Retina (tissue), 1 donor: ENCODE data around the gene KCNAB1.
"Not testable (repeated sequence)": the region's sequence is repeated elsewhere in the genome, so short reads cannot be mapped to it uniquely, and the experiment has no call there.

Experiments used
- DNase-seq: peaks from one replicate; pipeline ENCODE4 v3.0.0-alpha.2; 2016

Gene KCNAB1

DNA sequence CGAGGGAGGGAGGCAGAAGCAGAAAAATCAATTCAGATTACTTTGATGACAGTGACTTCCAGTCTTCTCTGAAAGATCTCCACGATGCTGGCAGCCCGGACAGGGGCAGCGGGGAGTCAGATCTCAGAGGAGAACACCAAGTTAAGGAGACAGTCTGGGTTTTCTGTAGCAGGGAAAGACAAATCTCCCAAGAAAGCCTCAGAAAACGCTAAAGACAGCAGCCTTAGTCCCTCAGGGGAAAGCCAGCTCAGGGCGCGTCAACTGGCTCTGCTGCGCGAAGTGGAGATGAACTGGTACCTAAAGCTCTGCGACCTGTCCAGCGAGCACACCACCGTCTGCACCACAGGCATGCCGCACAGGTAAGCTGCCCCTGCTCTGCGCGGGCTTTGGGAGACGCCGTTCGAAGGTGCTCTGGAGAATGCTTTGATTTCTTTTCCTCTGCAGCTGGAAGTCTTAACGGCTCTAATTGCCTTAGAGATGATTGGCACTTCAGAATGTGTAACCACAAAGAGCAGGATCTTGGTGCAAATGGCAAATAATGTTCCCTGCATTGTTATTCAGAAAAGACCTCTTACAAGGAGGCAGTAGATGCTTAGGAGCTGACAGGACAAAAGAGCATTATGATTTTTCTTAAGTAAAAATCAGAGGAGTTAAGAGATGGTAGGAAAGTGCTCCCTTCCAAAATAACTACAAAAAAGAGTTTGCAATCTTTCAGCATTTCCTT lies at the start of gene KCNAB1:
TSS of gene KCNAB1 (plus strand) at position 51 of the 724 bp plus-strand sequence.
- DNase-seq: peak; percentile 51

GRCh38 chr3:156071031-156071430 lies 49.3 kb upstream of the KCNAB1 start:
- no peak for DNase-seq

DNA sequence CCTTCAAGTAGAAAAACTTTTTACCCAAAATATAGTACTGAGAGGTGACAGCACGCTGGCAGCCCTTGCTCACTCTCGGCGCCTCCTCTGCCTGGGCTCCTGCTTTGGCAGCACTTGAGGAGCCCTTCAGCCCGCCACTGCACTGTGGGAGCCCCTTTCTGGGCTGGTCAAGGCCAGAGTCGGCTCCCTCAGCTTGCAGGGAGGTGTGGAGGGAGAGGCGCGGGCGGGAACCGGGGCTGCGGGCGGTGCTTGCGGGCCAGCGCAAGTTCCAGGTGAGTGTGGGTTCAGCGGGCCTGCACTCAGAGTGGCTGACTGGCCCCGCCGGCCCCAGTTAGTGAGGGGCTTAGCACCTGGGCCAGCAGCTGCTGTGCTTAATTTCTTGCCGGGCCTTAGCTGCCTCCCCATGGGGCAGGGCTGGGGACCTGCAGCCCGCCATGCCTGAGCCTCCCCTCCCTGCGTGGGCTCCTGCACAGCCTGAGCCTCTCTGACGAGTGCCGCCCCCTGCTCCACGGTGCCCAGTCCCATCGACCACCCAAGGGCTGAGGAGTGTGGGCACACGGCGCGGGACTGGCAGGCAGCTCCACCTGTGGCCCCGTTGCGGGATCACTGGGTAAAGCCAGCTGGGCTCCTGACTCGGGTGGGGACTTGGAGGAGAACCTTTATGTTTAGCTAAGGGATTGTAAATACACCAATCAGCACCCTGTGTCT lies 47.3 kb upstream of the KCNAB1 start:
- DNase-seq: not testable (repeated sequence)

DNA sequence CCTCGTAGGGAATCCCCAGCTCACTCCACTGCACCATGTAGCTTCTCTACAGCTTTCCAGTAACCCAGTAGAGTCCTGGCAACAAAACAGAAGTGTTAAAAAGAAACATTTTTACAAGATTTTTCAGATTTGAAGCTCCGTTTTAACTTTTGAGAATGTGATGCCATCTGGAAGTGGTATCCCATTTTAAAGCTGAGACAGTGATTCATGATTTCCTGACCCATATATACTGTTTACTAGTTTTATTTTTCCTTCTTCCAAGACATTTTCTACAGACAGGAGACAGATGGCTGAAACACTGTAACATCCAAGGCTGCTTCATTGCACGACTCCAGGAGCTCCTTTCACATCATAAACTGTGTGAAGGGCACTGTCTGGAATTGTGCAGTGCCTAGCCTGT lies 30.3 kb upstream of the KCNAB1 start:
- DNase-seq: no peak

DNA sequence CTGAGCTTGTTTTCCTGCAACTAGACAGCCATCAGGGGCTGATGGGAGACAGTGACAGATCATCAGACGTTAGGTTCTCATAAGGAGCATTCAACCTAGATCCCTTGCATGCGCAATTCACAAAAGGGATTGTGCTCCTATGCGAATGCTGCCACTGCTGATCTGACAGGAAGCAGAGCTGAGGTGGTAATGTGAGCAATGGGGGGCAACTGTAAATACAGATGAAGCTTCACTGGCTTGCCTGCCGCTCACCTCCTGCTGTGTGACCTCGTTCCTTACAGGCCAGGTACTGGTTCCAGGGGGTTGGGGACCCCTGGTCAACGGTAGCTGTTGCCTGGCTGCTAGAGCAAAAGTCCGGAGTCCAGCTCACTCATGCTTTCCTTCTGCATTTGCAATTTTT lies 26.4 kb upstream of the KCNAB1 start:
- peak; percentile 12 for DNase-seq

DNA sequence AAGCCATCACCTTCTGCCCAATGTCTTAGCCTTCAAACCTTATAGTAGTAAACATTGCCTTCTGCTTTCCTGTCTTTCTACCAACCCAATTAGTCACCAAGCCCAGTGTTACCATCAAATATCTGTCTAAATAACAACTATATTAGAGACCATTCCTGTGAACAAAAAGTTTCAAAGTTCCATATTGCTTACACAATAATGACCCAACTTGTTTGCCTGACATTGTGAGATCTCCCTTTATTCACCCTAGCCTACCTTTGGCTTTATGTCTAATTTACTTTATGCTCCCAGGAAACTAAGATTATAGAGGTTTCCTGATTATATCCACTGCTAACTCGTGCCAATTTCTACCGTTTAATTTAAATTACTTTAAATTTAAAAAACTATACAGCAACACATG lies 26.0 kb upstream of the KCNAB1 start:
- DNase-seq: no peak

DNA sequence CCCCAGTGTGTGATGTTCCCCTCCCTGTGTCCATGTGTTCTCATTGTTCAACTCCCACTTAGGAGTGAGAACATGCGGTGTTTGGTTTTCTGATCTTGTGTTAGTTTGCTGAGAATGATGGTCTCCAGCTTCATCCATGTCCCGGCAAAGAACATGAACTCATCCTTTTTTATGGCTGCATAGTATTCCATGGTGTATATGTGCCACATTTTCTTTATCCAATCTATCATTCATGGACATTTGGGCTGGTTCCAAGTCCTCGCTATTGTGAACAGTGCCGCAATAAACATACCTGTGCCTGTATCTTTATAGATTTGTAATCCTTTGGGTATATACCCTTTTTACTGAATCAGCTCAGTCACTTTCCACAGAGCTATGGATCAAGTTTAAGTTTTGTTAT lies 24.7 kb upstream of the KCNAB1 start:
- not testable (repeated sequence) for DNase-seq

- no peak for DNase-seq
These were observed 21.8 kb upstream of the KCNAB1 start for GRCh38 chr3:156098437-156099035.

DNA sequence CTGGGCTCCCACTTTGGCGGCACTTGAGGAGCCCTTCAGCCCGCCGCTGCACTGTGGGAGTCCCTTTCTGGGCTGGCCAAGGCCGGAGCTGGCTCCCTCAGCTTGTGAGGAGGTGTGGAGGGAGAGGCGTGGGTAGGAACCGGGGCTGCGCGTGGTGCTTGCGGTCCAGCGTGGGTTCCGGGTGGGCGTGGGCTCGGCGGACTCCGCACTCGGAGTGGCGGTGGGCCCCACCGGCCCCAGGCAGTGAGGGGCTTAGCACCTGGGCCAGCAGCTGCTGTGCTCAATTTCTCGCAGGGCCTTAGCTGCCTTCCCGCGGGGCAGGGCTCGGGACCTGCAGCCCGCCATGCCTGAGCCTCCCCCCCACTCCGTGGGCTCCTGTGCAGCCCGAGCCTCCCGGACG lies 21.0 kb upstream of the KCNAB1 start:
- not testable (repeated sequence) for DNase-seq

DNA sequence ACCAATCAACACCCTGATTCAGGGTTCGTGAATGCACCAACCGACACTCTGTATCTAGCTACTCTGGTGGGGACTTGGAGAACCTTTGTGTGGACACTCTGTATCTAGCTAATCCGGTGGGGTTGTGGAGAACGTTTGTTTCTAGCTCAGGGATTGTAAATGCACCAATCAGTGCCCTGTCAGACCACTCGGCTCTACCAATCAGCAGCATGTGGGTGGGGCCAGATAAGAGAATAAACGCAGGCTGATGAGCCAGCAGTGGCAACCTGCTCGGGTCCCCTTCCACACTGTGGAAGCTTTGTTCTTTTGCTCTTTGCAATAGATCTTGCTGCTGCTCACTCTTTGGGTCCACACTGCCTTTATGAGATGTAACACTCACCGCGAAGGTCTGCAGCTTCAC lies 20.4 kb upstream of the KCNAB1 start:
- DNase-seq: not testable (repeated sequence)

GRCh38 chr3:156102267-156102931 lies 18.0 kb upstream of the KCNAB1 start:
- no peak for DNase-seq

GRCh38 chr3:156106721-156107373 lies 13.5 kb upstream of the KCNAB1 start:
- DNase-seq: no peak

DNA sequence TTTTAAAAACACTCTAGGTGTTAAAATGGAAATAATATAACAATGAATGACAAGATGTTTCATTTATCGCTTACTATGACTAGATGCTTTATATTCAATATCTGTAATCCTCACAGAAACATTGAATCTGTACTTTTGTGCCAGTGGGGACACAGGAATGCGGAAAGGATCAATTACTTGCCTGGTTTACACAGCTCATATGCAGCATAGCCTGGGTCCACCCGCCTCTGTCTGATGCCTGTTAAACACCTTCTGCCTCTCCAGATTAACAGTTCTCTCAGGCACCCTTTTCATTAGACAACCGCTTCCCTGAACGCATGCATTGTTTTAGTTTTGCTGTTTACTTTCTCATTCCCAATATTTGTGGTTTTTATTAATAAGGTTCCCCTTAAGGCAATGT lies 12.9 kb upstream of the KCNAB1 start:
- no peak for DNase-seq

GRCh38 chr3:156108616-156109015 lies 11.8 kb upstream of the KCNAB1 start:
- no peak for DNase-seq

DNA sequence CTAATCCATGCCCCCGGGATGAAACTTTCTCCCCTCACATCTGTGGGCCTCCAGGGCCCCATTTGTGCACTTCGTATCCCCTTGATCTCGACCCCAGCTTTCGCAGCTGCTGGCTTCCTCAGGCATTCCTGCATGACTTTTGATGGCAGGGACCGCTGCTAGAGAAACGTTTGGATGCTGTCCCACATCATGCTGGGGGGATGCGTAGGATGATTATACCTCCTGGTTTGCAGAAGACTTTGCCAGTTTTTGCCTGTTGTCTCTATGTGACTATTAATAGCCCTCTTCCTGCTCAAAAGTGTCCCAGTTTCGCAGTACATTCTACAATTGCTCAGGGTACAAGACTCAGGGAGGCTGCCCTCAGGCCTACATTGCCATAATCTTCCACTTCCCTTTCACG lies 10.4 kb upstream of the KCNAB1 start:
- DNase-seq: no peak

GRCh38 chr3:156126467-156126866 lies 6.1 kb downstream of the KCNAB1 start:
- DNase-seq: no peak

DNA sequence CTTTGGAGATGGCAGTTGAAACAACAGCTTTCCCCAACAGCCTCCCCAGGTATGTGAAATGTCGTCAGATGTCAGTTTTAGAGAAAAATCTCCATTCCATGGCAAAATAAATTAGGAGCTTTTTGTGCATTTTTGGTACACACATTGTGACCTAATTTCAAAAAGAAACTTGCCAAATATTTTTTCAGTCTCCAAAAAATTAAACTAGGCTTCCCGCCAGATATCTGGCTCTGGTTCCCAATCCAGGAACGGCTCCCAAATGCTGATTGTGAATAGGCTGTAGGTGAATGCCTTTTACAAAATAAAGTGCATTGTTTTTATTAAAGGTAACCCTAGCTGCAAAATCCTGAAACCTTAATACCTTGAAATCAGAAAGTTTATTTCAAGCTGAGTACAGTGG lies 10.9 kb downstream of the KCNAB1 start:
- DNase-seq: no peak

DNA sequence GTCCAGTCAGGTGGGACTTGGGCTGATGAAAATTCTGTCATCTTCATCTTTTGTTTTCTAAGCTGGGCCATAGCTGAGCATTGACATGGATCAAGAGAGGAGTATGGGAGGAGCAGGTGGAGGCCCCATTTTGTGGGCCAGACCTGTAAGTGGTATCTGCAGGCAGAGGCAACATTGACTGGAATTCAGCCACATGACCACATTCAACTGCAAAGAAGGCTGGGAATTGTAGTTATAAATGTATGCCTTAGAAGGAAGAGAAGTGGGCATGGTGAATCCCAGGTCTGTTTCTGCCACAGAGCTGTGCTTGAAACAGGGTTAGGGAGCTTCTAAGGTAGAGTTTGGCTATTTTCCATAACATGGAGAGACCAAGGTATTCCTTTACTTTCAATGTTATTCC lies 11.4 kb downstream of the KCNAB1 start:
- DNase-seq: no peak

- no peak for DNase-seq
These were observed 11.9 kb downstream of the KCNAB1 start for GRCh38 chr3:156132313-156132712.

- no peak for DNase-seq
These were observed 12.7 kb downstream of the KCNAB1 start for GRCh38 chr3:156133076-156133475.

- no peak for DNase-seq
These were observed 15.7 kb downstream of the KCNAB1 start for GRCh38 chr3:156135921-156136638.

GRCh38 chr3:156137397-156137796 lies 17.0 kb downstream of the KCNAB1 start:
- DNase-seq: not testable (repeated sequence)
